ENCODE data around the gene FAM168A. TPM values are rescaled to one million over a fixed set of nuclear protein-coding genes. Genes with fewer than 3 reads are reported as not detected.

The FAM168A gene
- total and polyA plus RNA-seq, 9 donors = 16.7 to 45.5 (median 39.5) TPM

GRCh38 chr11:73596547-73596946, 1.4 kb downstream of the FAM168A start:
- intact Hi-C loops (cut with DNase I) = no loop called here
- TF ChIP-seq EP300 (IDR thresholded peaks at IDR 0.05) (no peak), POLR2A (IDR thresholded peaks at IDR 0.05) (no peak), CTCF (IDR thresholded peaks at IDR 0.05) (no peak)
- Histone ChIP-seq H3K27me3 (no peaks in the 10 kb centered on the region), H3K9me3 (no peaks in the 10 kb centered on the region), H3K4me1 (ENCODE audit: insufficient read depth) (peaks cover 13% of the 10 kb centered on the region), H3K27ac (no peak overlapping the region), H3K36me3 (no peaks in the 10 kb centered on the region), H3K4me3 (no peak overlapping the region)
- WGBS, 3 donors = 93 to 98% (median 95%) methylated on average over 2 of the region's 2 CpGs
- no peak for DNase-seq

- H3K4me3 ChIP-seq = no peak overlapping the region
- H3K4me1 ChIP-seq (ENCODE audit: insufficient read depth) = peaks cover 13% of the 10 kb centered on the region
- no peaks in the 10 kb centered on the region for H3K36me3 ChIP-seq
- H3K27ac ChIP-seq = no peak overlapping the region
- no peaks in the 10 kb centered on the region for H3K9me3 ChIP-seq
- WGBS, 3 donors = 78 to 92% (median 89%) methylated on average over 3 of the region's 3 CpGs
- no peak for TF ChIP-seq EP300 (IDR thresholded peaks at IDR 0.05)
- no peak for TF ChIP-seq CTCF (IDR thresholded peaks at IDR 0.05)
- no peak for TF ChIP-seq POLR2A (IDR thresholded peaks at IDR 0.05)
- intact Hi-C loops (cut with DNase I) = no loop called here
- H3K27me3 ChIP-seq = no peaks in the 10 kb centered on the region
- no peak for DNase-seq
Measured at GRCh38 chr11:73592640-73593039, 5.3 kb downstream of the FAM168A start.

GRCh38 chr11:73591743-73592142, 6.2 kb downstream of the FAM168A start:
- Histone ChIP-seq H3K27ac (no peak overlapping the region), H3K36me3 (no peaks in the 10 kb centered on the region), H3K9me3 (no peaks in the 10 kb centered on the region), H3K27me3 (no peaks in the 10 kb centered on the region), H3K4me1 (ENCODE audit: insufficient read depth) (peaks cover 6% of the 10 kb centered on the region), H3K4me3 (no peak overlapping the region)
- 72 to 95% (median 94%) methylated on average over 4 of the region's 4 CpGs for WGBS, 3 donors
- intact Hi-C loops (cut with DNase I) = no loop called here
- TF ChIP-seq EP300 (IDR thresholded peaks at IDR 0.05) (no peak), CTCF (IDR thresholded peaks at IDR 0.05) (no peak), POLR2A (IDR thresholded peaks at IDR 0.05) (no peak)
- no peak for DNase-seq

- 89 to 94% (median 90%) methylated on average over 7 of the region's 7 CpGs for WGBS, 3 donors
- Histone ChIP-seq H3K4me3 (no peak overlapping the region), H3K4me1 (ENCODE audit: insufficient read depth) (peaks cover 2% of the 10 kb centered on the region), H3K9me3 (no peaks in the 10 kb centered on the region), H3K27ac (no peak overlapping the region), H3K36me3 (no peaks in the 10 kb centered on the region), H3K27me3 (no peaks in the 10 kb centered on the region)
- intact Hi-C loops (cut with DNase I) = no loop called here
- DNase-seq = no peak
- no peak for TF ChIP-seq CTCF (IDR thresholded peaks at IDR 0.05)
- TF ChIP-seq EP300 (IDR thresholded peaks at IDR 0.05) = no peak
- TF ChIP-seq POLR2A (IDR thresholded peaks at IDR 0.05) = no peak
Measured at GRCh38 chr11:73590991-73591390, 6.9 kb downstream of the FAM168A start.

GRCh38 chr11:73586791-73587190, 11.1 kb downstream of the FAM168A start:
- Histone ChIP-seq H3K4me1 (ENCODE audit: insufficient read depth) (no peaks in the 10 kb centered on the region), H3K36me3 (no peaks in the 10 kb centered on the region), H3K27me3 (no peaks in the 10 kb centered on the region), H3K9me3 (no peaks in the 10 kb centered on the region), H3K27ac (no peak overlapping the region), H3K4me3 (no peak overlapping the region)
- intact Hi-C loops (cut with DNase I) = no loop called here
- WGBS, 3 donors = 91 to 93% (median 92%) methylated on average over 1 of the region's 1 CpG
- TF ChIP-seq EP300 (IDR thresholded peaks at IDR 0.05) (no peak), CTCF (IDR thresholded peaks at IDR 0.05) (no peak), POLR2A (IDR thresholded peaks at IDR 0.05) (no peak)
- DNase-seq = no peak

All from ovary (tissue), 9 donors.